OCI-LY1 (cell line): ENCODE data around the gene ATF7IP2.
"Not testable (repeated sequence)": the region's sequence is repeated elsewhere in the genome, so short reads cannot be mapped to it uniquely, and the experiment has no call there.

ENCODE experiments used
- H2AFZ ChIP-seq: fragments of 200-600 bp; sonication (generic), shearing (Covaris generic); 2 replicates; pipeline ENCODE4 v1.6.0; 2014; ENCODE audit warnings: antibody characterized with exemption, mild to moderate bottlenecking, low read length
- H3F3A ChIP-seq: fragments of 200-600 bp; sonication (generic), shearing (Covaris generic); 2 replicates; pipeline ENCODE4 v1.6.0; 2014; ENCODE audit warnings: mild to moderate bottlenecking, antibody characterized with exemption, low read length, moderate library complexity; ENCODE audit not compliant: insufficient read depth
- H3K27ac ChIP-seq: fragments of 200-600 bp; sonication (generic); 2 replicates; pipeline ENCODE4 v1.5.1; 2014; ENCODE audit warnings: low read length, mixed run types, mild to moderate bottlenecking, low read depth; ENCODE audit not compliant: poor library complexity, severe bottlenecking
- H3K27me3 ChIP-seq: fragments of 200-600 bp; sonication (generic); 2 replicates; pipeline ENCODE4 v1.6.0; 2014; ENCODE audit warnings: antibody characterized with exemption, mild to moderate bottlenecking, low read length, moderate library complexity; ENCODE audit not compliant: insufficient read depth
- H3K36me3 ChIP-seq: fragments of 200-600 bp; sonication (generic); 2 replicates; pipeline ENCODE4 v1.6.1; 2014; ENCODE audit warnings: mild to moderate bottlenecking, antibody characterized with exemption, low read length, moderate library complexity, mixed read lengths; ENCODE audit not compliant: insufficient read depth
- H3K4me1 ChIP-seq: fragments of 200-600 bp; sonication (generic); 2 replicates; pipeline ENCODE4 v1.5.1; 2014; ENCODE audit warnings: mild to moderate bottlenecking, low read length, moderate library complexity; ENCODE audit not compliant: insufficient read depth, severe bottlenecking
- H3K4me2 ChIP-seq: fragments of 200-600 bp; sonication (generic), shearing (Covaris generic); 2 replicates; pipeline ENCODE4 v1.6.1; 2014; ENCODE audit warnings: low read length
- H3K4me3 ChIP-seq: fragments of 200-600 bp; sonication (generic); 2 replicates; pipeline ENCODE4 v1.5.1; 2014; ENCODE audit warnings: low read length, low read depth, mild to moderate bottlenecking, mixed read lengths; ENCODE audit not compliant: poor library complexity, severe bottlenecking
- H3K79me2 ChIP-seq: fragments of 200-600 bp; shearing (Covaris generic); 2 replicates; pipeline ENCODE4 v1.6.1; 2016; ENCODE audit warnings: mixed run types, low read length, mixed read lengths; ENCODE audit not compliant: insufficient read depth
- H3K9ac ChIP-seq: fragments of 200-600 bp; sonication (generic), shearing (Covaris generic); 2 replicates; pipeline ENCODE4 v1.6.1; 2014; ENCODE audit warnings: mild to moderate bottlenecking, low read length, mixed read lengths
- H3K9me2 ChIP-seq: fragments of 200-600 bp; sonication (generic), shearing (Covaris generic); 2 replicates; pipeline ENCODE4 v1.6.1; 2014; ENCODE audit warnings: low read depth, mild to moderate bottlenecking, low read length, mixed read lengths
- H3K9me3 ChIP-seq: fragments of 200-600 bp; shearing (Covaris generic); 2 replicates; pipeline ENCODE4 v1.6.1; 2014; ENCODE audit warnings: low read length, mixed read lengths
- H4K20me1 ChIP-seq: fragments of 200-600 bp; sonication (generic), shearing (Covaris generic); 2 replicates; pipeline ENCODE4 v1.6.0; 2016; ENCODE audit warnings: mild to moderate bottlenecking, low read length; ENCODE audit not compliant: insufficient read depth
- CTCF ChIP-seq: fragments of 200-600 bp; sonication (generic), shearing (Covaris generic); IDR thresholded peaks from 2 replicates; pipeline ENCODE4 v1.5.1; 2017; ENCODE audit warnings: mild to moderate bottlenecking, antibody characterized with exemption, low read length, moderate library complexity, mixed read lengths
- EZH2 ChIP-seq: fragments of 200-600 bp; sonication (generic), shearing (Covaris generic); IDR thresholded peaks from 2 replicates; pipeline ENCODE4 v1.8.0; 2017; ENCODE audit warnings: borderline replicate concordance, mixed run types, mild to moderate bottlenecking, antibody characterized with exemption, low read length, moderate library complexity, mixed read lengths

The ATF7IP2 gene

GRCh38 chr16:10501016-10501607 is 115.3 kb downstream of the ATF7IP2 start:
- no peaks in the 10 kb centered on the region for H3K27me3 ChIP-seq
- no peaks in the 10 kb centered on the region for H3K9me2 ChIP-seq
- peaks cover 6% of the 10 kb centered on the region for H3K4me1 ChIP-seq
- no peaks in the 10 kb centered on the region for H3F3A ChIP-seq
- no peak overlapping the region for H3K4me2 ChIP-seq
- H3K4me3 ChIP-seq = no peak overlapping the region
- H3K9me3 ChIP-seq = no peaks in the 10 kb centered on the region
- H2AFZ ChIP-seq = no peak overlapping the region
- TF ChIP-seq CTCF = peak; percentile 38; the same call in 1 of the 2 replicates
- no peak for TF ChIP-seq EZH2
- H3K36me3 ChIP-seq = no peaks in the 10 kb centered on the region
- no peak overlapping the region for H3K27ac ChIP-seq
- H3K9ac ChIP-seq = no peak overlapping the region
- no peaks in the 10 kb centered on the region for H3K79me2 ChIP-seq
- H4K20me1 ChIP-seq = no peaks in the 10 kb centered on the region

GRCh38 chr16:10502776-10503175 is 116.9 kb downstream of the ATF7IP2 start:
- H3K9me2 ChIP-seq = no peaks in the 10 kb centered on the region

GRCh38 chr16:10504404-10504885 is 118.6 kb downstream of the ATF7IP2 start:
- Histone ChIP-seq H4K20me1 (no peaks in the 10 kb centered on the region), H3K27ac (no peak overlapping the region), H3K79me2 (no peaks in the 10 kb centered on the region), H3K4me1 (peaks cover 6% of the 10 kb centered on the region), H3K27me3 (no peaks in the 10 kb centered on the region), H2AFZ (no peak overlapping the region), H3K9ac (no peak overlapping the region), H3K9me3 (no peaks in the 10 kb centered on the region), H3K4me3 (no peak overlapping the region), H3K9me2 (no peaks in the 10 kb centered on the region), H3K36me3 (no peaks in the 10 kb centered on the region), H3F3A (no peaks in the 10 kb centered on the region), H3K4me2 (no peak overlapping the region)
- TF ChIP-seq CTCF (no peak), EZH2 (no peak)

More at GRCh38 chr16:10502776-10503175, 116.9 kb downstream of the ATF7IP2 start:
- Histone ChIP-seq H3F3A (no peaks in the 10 kb centered on the region), H3K9ac (no peak overlapping the region), H3K27me3 (no peaks in the 10 kb centered on the region), H4K20me1 (no peaks in the 10 kb centered on the region), H3K27ac (no peak overlapping the region), H2AFZ (no peak overlapping the region), H3K4me3 (no peak overlapping the region), H3K36me3 (no peaks in the 10 kb centered on the region), H3K79me2 (no peaks in the 10 kb centered on the region), H3K4me1 (peaks cover 6% of the 10 kb centered on the region), H3K4me2 (no peak overlapping the region), H3K9me3 (no peaks in the 10 kb centered on the region)
- no peak for TF ChIP-seq EZH2
- no peak for TF ChIP-seq CTCF

- H3K4me3 ChIP-seq, H2AFZ ChIP-seq, H3K27ac ChIP-seq, H3K9ac ChIP-seq, H4K20me1 ChIP-seq, H3K4me2 ChIP-seq, H3F3A ChIP-seq, H3K27me3 ChIP-seq, H3K9me2 ChIP-seq, H3K9me3 ChIP-seq, H3K79me2 ChIP-seq, H3K36me3 ChIP-seq: not testable (repeated sequence)
- peaks cover 11% of the 10 kb centered on the region for H3K4me1 ChIP-seq
These were observed 119.4 kb downstream of the ATF7IP2 start for GRCh38 chr16:10505286-10505685.
